GM18951 (cell line): ENCODE results near the gene CHN2.

Source experiments
- POLR2A ChIP-seq: IDR thresholded peaks from 4 replicates; pipeline ENCODE4 v1.6.1; 2011; ENCODE audit warnings: mild to moderate bottlenecking; ENCODE audit not compliant: insufficient read length, insufficient read depth; ENCODE audit errors: extremely low read depth
- in situ Hi-C: fragments of 300-500 bp; cut with MboI; formaldehyde crosslinking; loops from one replicate; pipeline ENCODE4 v1.12.0; 2022; ENCODE audit warnings: low sequenced_read_pairs, mixed read lengths, inconsistent platforms; ENCODE audit not compliant: unreplicated experiment

Gene CHN2

DNA sequence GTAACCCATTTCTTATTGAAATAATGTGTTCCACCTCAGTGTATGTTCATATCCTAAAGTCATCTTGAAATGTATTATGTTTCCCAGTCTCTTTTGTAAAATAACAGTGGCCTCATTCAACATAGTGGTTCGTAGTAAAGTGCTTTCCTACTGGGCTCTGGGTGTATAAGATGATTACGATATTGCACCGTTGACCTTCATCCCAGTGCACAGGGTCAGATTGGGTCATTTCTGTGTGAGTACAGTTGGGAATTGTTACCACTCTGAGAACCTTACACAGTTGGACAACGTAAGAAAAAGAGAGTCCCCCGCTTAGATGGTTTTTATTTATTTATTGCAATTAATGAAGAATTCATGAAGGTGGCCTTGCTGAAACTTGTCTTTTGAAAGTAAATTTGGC lies 135.6 kb downstream of the CHN2 start:
- in situ Hi-C loops = no loop called here
- TF ChIP-seq POLR2A = no peak

GRCh38 chr7:29331163-29331562 lies 136.6 kb downstream of the CHN2 start:
- in situ Hi-C loops = no loop called here

DNA sequence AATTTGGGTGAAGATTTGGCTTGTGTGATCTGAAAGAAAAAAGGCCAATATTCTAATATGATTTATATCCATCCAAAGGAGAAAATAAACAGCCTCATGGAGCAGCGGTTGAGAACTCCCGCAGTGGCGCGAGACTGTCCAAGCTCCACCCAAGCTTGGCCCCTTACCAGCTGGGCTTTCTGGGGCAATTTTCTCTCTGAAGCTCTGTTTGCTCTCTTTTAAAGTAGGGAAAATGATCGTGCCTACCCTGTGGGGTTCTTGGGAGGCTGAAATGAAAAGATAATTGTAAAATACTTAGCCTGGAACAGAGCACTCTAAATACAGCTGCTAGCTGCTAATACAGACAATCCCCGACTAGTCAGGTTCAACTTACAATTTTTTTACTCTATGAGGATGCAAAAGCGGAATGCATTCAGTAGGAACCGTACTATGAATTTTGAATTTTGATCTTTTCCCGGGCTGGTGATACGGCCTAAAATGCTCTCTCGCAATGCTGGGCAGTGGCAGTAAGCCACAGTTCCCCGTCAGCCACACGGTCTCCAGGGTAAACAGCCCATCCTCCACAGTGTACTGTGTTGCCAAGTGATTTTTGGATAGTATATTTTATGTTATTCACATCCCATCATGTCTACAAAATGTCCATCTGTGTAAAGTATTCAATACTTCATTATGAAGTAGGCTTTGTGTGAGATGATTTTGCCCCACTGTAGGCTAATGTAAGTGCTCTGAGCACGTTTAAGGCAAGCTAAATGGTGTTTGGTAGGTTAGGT lies 137.7 kb downstream of the CHN2 start:
- no peak for TF ChIP-seq POLR2A
- in situ Hi-C loops = no loop called here

More at GRCh38 chr7:29331163-29331562, 136.6 kb downstream of the CHN2 start:
- TF ChIP-seq POLR2A = no peak

- in situ Hi-C loops = no loop called here
- no peak for TF ChIP-seq POLR2A
Measured at GRCh38 chr7:29332875-29333855, 138.6 kb downstream of the CHN2 start.

DNA sequence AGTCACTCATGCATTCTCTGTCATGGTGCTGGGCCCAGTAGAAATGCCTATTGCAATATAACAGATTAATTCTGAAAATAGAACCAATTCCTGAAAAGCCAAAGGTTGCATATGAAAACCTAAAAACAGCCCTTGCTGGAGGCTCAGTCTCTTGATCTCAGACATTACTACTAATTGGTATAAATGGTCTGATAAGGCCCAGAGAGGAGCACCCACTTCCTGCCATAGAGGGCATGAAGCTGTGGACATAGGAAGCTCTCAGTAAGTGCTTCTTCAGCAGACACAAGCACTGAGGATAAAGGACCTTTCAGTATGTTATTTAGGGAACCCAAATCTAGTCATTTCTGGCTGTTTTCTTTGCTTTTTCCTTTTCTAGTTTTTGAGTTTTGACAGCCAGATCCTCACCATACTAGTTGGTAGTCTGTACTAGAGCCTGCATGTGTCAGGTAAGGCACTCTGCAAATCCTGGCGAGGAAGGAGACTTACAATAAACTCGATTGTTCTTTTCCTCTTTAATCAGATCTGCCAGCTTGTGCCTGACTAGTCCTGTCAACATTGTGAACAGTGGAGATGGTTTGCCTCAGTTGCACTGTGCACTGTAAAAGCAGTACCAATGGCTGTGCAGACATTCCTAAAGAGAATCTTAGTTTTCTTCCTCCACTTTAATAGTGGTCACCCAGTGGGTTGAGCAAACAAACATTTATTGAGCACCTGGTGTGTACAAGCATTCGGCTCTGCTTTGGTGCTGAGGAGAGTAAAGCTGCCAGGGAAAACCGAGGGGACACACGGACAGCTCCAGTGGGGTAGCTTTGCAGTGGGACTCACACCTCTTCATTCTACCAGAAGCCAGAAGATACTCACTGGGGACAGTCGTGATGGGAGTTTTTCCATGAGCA lies 140.9 kb downstream of the CHN2 start:
- in situ Hi-C loops = no loop called here
- no peak for TF ChIP-seq POLR2A

DNA sequence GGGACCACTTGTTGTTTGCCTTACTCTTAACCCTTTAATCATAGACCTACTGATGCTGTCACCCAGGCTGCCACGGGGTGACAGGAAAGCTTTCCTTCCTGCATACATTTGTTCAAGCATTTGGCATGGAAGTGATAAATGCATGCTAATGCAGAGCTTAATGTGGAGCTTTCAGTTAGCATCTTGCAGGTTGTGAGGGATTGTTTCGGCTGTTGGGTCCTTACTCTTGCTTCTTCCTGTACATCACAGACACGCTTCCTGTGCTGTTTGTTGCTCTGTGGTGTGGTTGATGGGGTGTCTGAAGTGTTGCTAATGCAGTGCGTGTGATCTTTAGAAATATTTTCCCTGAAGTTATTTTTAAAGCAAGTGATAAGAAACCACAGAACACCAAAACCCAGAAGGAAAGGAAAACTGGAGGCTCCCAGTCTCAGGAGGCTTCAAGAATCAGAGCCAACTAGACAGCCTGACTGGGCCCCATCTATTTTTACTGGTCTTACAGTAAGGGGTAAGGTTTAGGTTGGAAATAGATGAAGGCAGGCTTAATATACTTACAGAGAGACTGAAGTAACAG lies 143.1 kb downstream of the CHN2 start:
- TF ChIP-seq POLR2A = no peak
- in situ Hi-C loops = no loop called here

DNA sequence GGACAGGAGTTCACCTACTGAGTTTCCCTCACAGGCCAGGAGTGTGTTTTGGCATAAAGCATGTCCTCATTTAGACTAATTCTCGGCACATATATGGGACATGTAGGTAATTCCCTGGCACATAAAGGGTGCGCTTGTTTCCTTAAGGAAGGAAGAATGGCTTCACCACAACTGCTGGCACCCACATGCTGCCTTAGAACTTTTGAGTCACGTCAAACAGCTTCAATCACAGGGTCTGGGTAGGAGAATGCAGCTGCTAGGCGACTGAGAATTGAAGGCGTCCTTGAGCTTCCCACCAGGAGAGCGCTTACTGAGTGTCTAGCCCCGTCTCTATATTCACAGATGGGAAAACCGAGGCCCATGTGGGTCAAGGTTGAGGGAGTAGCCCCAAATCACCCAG lies 146.1 kb downstream of the CHN2 start:
- in situ Hi-C loops = no loop called here
- TF ChIP-seq POLR2A = no peak

GRCh38 chr7:29341156-29341555 lies 146.6 kb downstream of the CHN2 start:
- no peak for TF ChIP-seq POLR2A
- in situ Hi-C loops = no loop called here

DNA sequence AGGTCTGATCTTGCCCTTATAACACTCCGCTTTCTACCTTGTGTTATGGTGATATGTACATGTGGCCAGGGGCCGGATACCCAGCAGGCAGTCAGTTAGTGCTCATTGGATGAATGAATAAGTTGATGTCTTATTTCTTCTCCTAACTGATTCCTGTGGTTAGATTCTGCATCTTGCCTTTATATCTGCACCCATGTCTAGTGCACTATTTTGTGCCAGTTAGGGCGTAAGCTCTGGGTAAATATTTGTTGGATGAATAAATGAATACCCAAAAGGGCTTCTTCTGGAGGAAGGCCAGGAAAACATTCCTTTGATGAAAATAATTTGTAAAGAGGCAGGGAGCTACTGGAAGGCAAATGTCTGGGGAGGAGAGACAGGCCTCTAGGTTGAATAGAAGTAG lies 148.2 kb downstream of the CHN2 start:
- TF ChIP-seq POLR2A = no peak
- in situ Hi-C loops = no loop called here

- TF ChIP-seq POLR2A = no peak
- in situ Hi-C loops = no loop called here
Measured at GRCh38 chr7:29343399-29343798, 148.8 kb downstream of the CHN2 start.

DNA sequence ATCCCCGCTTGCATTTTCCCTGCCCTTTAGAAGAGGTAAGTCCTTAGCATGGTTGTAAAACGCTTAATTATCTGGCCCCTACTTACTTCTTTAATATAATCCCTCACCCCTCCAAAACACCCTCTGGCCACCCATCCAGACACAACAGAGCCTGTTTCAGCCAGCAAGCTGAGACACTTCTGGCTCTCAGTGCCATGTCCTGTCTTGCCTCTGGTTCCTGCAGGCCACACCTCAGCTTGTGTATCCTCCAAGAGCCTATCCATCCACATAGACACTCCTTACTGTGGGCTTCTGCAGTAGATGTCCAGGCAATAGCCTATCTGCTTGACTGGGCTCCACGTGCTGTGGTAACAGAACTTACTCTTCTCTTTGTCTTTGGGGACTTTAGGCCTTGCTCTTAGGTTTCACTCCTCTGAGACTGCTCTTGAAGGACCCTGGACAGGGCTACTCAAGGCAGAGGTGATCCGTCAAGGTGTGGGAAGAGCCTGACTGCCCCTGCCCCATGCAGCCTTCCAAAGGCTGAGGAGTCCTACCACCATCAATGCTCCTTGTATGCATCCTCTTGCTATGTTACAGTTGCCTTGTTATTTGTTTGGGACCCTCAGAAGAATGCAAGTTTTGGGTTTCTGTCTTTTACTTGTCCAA lies 149.9 kb downstream of the CHN2 start:
- TF ChIP-seq POLR2A = no peak
- in situ Hi-C loops = no loop called here

DNA sequence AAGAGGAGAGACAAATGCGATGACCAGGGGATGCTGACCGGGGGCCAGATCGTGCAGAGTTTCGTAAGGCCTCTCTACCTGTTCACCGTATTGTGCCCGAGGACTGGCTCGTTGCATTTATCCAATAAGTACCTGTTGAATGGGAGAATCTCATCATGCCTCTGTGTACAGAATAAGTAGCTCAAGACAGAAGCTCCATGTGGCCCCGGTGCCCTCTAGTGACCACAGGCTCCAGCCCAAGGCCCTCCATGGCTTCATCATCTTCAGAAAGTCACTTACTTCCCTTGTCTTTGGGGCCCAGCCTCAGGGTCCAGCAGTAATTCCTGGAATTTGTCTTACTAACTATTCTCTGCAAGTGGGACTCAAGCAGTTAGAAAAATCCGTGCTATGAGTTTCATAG lies 151.0 kb downstream of the CHN2 start:
- in situ Hi-C loops = no loop called here
- TF ChIP-seq POLR2A = no peak
